BE2C (cell line): ENCODE results near the gene LCLAT1.

Experiments used
- DNase-seq: peaks from one replicate; pipeline ENCODE4 v3.0.0-alpha.2; 2020
- H3K27me3 ChIP-seq: fragments of 250-450 bp; sonication (Bioruptor Pico); 2 replicates; pipeline ENCODE4 v1.5.1; 2020; ENCODE audit warnings: mild to moderate bottlenecking
- H3K36me3 ChIP-seq: fragments of 250-450 bp; sonication (Bioruptor Pico); 2 replicates; pipeline ENCODE4 v1.5.1; 2020; ENCODE audit warnings: mild to moderate bottlenecking
- H3K4me1 ChIP-seq: fragments of 250-450 bp; sonication (Bioruptor Pico); 2 replicates; pipeline ENCODE4 v1.5.1; 2020
- H3K4me3 ChIP-seq: 2 replicates; pipeline ENCODE4 v1.5.1; 2011; ENCODE audit warnings: low read depth, low read length
- H3K9me3 ChIP-seq: fragments of 250-450 bp; sonication (Bioruptor Pico); 2 replicates; pipeline ENCODE4 v1.5.1; 2020
- CTCF ChIP-seq: IDR thresholded peaks from 2 replicates; pipeline ENCODE4 v1.5.1; 2012; ENCODE audit warnings: mild to moderate bottlenecking, low read depth, low read length

The LCLAT1 gene

GRCh38 chr2:30661173-30662107 lies 214.4 kb downstream of the LCLAT1 start:
- Histone ChIP-seq H3K4me1 (peaks cover 2% of the 10 kb centered on the region; the same call in 1 of the 2 replicates), H3K36me3 (no peaks in the 10 kb centered on the region), H3K9me3 (no peaks in the 10 kb centered on the region), H3K4me3 (no peak overlapping the region), H3K27me3 (no peaks in the 10 kb centered on the region)
- no peak for TF ChIP-seq CTCF
- DNase-seq: no peak

- DNase-seq: no peak
- no peak for TF ChIP-seq CTCF
- peaks cover 6% of the 10 kb centered on the region; the same call in 1 of the 2 replicates for H3K4me1 ChIP-seq
- H3K27me3 ChIP-seq: no peaks in the 10 kb centered on the region
- H3K4me3 ChIP-seq: no peak overlapping the region
- H3K9me3 ChIP-seq: no peaks in the 10 kb centered on the region
- no peaks in the 10 kb centered on the region for H3K36me3 ChIP-seq
Measured at GRCh38 chr2:30662268-30663131, 215.5 kb downstream of the LCLAT1 start.

- Histone ChIP-seq H3K36me3 (no peaks in the 10 kb centered on the region), H3K4me1 (peaks cover 6% of the 10 kb centered on the region; the same call in 1 of the 2 replicates), H3K9me3 (no peaks in the 10 kb centered on the region), H3K4me3 (no peak overlapping the region), H3K27me3 (no peaks in the 10 kb centered on the region)
- no peak for DNase-seq
- TF ChIP-seq CTCF: no peak
Measured at GRCh38 chr2:30663321-30663720, 216.3 kb downstream of the LCLAT1 start.

GRCh38 chr2:30663806-30664205 lies 216.8 kb downstream of the LCLAT1 start:
- Histone ChIP-seq H3K36me3 (no peaks in the 10 kb centered on the region), H3K4me3 (no peak overlapping the region), H3K4me1 (peaks cover 6% of the 10 kb centered on the region; the same call in 1 of the 2 replicates), H3K27me3 (no peaks in the 10 kb centered on the region), H3K9me3 (no peaks in the 10 kb centered on the region)
- no peak for TF ChIP-seq CTCF
- DNase-seq: no peak

- no peak overlapping the region for H3K4me3 ChIP-seq
- H3K9me3 ChIP-seq: no peaks in the 10 kb centered on the region
- H3K36me3 ChIP-seq: no peaks in the 10 kb centered on the region
- no peak for DNase-seq
- no peaks in the 10 kb centered on the region for H3K27me3 ChIP-seq
- no peak for TF ChIP-seq CTCF
- H3K4me1 ChIP-seq: peaks cover 6% of the 10 kb centered on the region; the same call in 1 of the 2 replicates
Measured at GRCh38 chr2:30664761-30665358, 217.8 kb downstream of the LCLAT1 start.
